Adrenal gland (tissue), 5 donors: ENCODE data around the gene PDE2A.

Experiments used
- CTCF ChIP-seq, 6 experiments: fragments of 450-650 bp in 4 of 6; fragments of 200-600 bp in 2 of 6; sonication (generic) in 1 of 6; IDR thresholded peaks; 1 replicate in 5 of 6; 2 replicates in 1 of 6; pipeline versions ENCODE4 v1.5.1 to v1.8.0; 2016 to 2021; ENCODE audit warnings: antibody characterized with exemption in 6 of 6, mild to moderate bottlenecking in 2 of 6, moderate library complexity in 1 of 6
- POLR2A ChIP-seq, 2 donors: fragments of 450-650 bp; IDR thresholded peaks; one replicate each; pipeline ENCODE4 v1.6.1; 2017; ENCODE audit warnings: antibody characterized with exemption in 2 of 2, mild to moderate bottlenecking in 2 of 2, moderate library complexity in 1 of 2
- donor health status: DM: no; HTN: no; CAD: no.

DNA sequence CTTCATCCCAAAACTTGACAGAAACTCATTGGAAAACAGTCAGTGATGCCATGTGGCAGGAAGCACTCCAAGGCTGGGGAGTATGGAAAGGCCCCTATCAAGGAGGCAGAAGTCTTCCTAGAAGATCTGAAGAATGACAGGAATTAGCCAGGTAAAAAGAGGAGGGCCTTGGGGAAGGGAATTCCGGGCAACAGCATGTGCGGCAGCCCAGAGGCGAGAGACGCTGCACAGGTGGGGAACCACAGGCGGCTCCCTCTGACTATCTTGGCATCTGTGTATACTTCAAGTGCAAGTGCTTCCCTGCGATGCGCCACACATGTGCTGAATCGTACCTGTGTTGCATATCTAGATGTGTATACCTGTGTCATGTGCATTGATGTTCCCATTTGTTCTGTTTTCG lies 12.7 kb downstream of the PDE2A start:
- TF ChIP-seq CTCF (IDR thresholded peaks at IDR 0.05) (no peak), POLR2A (IDR thresholded peaks at IDR 0.05) (no peak)
